Keratinocyte (primary cell): ENCODE measurements around the gene ALG12. TPM values are rescaled to one million over a fixed set of nuclear protein-coding genes. Genes with fewer than 3 reads are reported as not detected.

Source experiments
- DNase-seq: peaks from one replicate; pipeline ENCODE4 v3.0.0-alpha.2; 2011; ENCODE audit warnings: low read depth, missing footprints, low spot score
- FAIRE-seq: peaks from 2 replicates; lab custom pipeline; 2011; peaks lifted over from hg19 to GRCh38; lab: Jason Lieb, UNC
- H2AFZ ChIP-seq: 2 replicates; pipeline ENCODE4 v1.6.0; 2012; ENCODE audit warnings: low read length, control low read depth, inconsistent platforms; ENCODE audit not compliant: control insufficient read depth
- H3K27ac ChIP-seq: 2 replicates; pipeline ENCODE4 v1.5.1; 2011; ENCODE audit warnings: low read length; ENCODE audit not compliant: control insufficient read depth, insufficient read depth
- H3K27me3 ChIP-seq: 3 replicates; pipeline ENCODE4 v1.6.0; 2011; ENCODE audit warnings: low read length; ENCODE audit not compliant: control insufficient read depth, insufficient read depth; ENCODE audit errors: extremely low read depth
- H3K36me3 ChIP-seq, 2 experiments: 2 replicates in 1 of 2; 3 replicates in 1 of 2; pipeline ENCODE4 v1.5.1; 2011; ENCODE audit warnings: low read length in 2 of 2, mild to moderate bottlenecking in 1 of 2; ENCODE audit not compliant: control insufficient read depth in 2 of 2, insufficient read depth in 2 of 2; ENCODE audit errors: extremely low read depth in 1 of 2
- H3K4me1 ChIP-seq: 3 replicates; pipeline ENCODE4 v1.5.1; 2011; ENCODE audit warnings: low read length; ENCODE audit not compliant: control insufficient read depth, insufficient read depth; ENCODE audit errors: extremely low read depth
- H3K4me2 ChIP-seq: 3 replicates; pipeline ENCODE4 v1.6.0; 2011; ENCODE audit warnings: low read depth, low read length; ENCODE audit not compliant: control insufficient read depth, insufficient read depth; ENCODE audit errors: extremely low read depth
- H3K4me3 ChIP-seq, 3 experiments: fragments of 200-600 bp in 1 of 3; sonication (generic) in 1 of 3; 2 replicates in 2 of 3; 3 replicates in 1 of 3; pipeline ENCODE4 v1.5.1; 2011 to 2016; ENCODE audit warnings: low read length in 3 of 3, mild to moderate bottlenecking in 3 of 3, control low read depth in 2 of 3, inconsistent platforms in 1 of 3, low read depth in 1 of 3, mixed read lengths in 1 of 3, mixed run types in 1 of 3, moderate library complexity in 1 of 3; ENCODE audit not compliant: control insufficient read depth in 2 of 3, insufficient read depth in 2 of 3; ENCODE audit errors: extremely low read depth in 1 of 3
- H3K79me2 ChIP-seq: 2 replicates; pipeline ENCODE4 v1.6.0; 2012; ENCODE audit warnings: low read length; ENCODE audit not compliant: control insufficient read depth, insufficient read depth
- H3K9ac ChIP-seq: 3 replicates; pipeline ENCODE4 v1.6.0; 2011; ENCODE audit warnings: low read length; ENCODE audit not compliant: control insufficient read depth, insufficient read depth; ENCODE audit errors: extremely low read depth
- H3K9me1 ChIP-seq: 3 replicates; pipeline ENCODE4 v1.6.0; 2011; ENCODE audit warnings: low read length; ENCODE audit not compliant: control insufficient read depth, insufficient read depth; ENCODE audit errors: extremely low read depth
- H3K9me3 ChIP-seq: 2 replicates; pipeline ENCODE4 v1.5.1; 2012; ENCODE audit warnings: low read depth, low read length; ENCODE audit not compliant: control insufficient read depth
- H4K20me1 ChIP-seq: 3 replicates; pipeline ENCODE4 v1.6.0; 2011; ENCODE audit warnings: low read length; ENCODE audit not compliant: control insufficient read depth, insufficient read depth; ENCODE audit errors: extremely low read depth
- EZH2 ChIP-seq: IDR thresholded peaks from one replicate; pipeline ENCODE4 v1.6.1; 2012; ENCODE audit warnings: inconsistent platforms, mild to moderate bottlenecking, low read length, moderate library complexity
- dilution Hi-C: fragments of 300-500 bp; cut with MboI; formaldehyde crosslinking; loops from one replicate; pipeline ENCODE4 v1.7.0; 2020; ENCODE audit warnings: low sequenced_read_pairs; ENCODE audit not compliant: extremely low pct_ligation_motif_present
- polyA plus RNA-seq, 5 experiments: library from polyadenylated mRNA; depleted of rRNA in 3 of 5; stranded (reverse) in 3 of 5; stranded (forward) in 1 of 5; unstranded in 1 of 5; fragments of >200 nt; gene quantifications; 1 replicate in 1 of 5; 2 replicates in 3 of 5; 3 replicates in 1 of 5; pipeline versions ENCODE4 v1.2.1 to v1.2.3, GENCODE V29; 2011 to 2012; ENCODE audit warnings: missing spikeins in 2 of 5, low read depth in 1 of 5, low replicate concordance in 1 of 5
- TF ChIP-seq, protein P1 (sequence below), 3 experiments: IDR thresholded peaks in 1 of 3; conservative IDR thresholded peaks in 1 of 3; optimal IDR thresholded peaks in 1 of 3; 2 replicates in 2 of 3; 3 replicates in 1 of 3; pipeline versions ENCODE3 to v1.5.1; 2011; ENCODE audit warnings: low read length in 3 of 3, mild to moderate bottlenecking in 3 of 3, moderate library complexity in 2 of 3, control low read depth in 1 of 3, inconsistent platforms in 1 of 3; ENCODE audit not compliant: insufficient read depth in 2 of 3; ENCODE audit errors: extremely low read depth in 1 of 3

The ALG12 gene
- polyA plus RNA-seq, 1 donor (not counting 4 experiments of a cell fraction or from before 2014, with no cell fraction given), result 6.3 TPM

DNA sequence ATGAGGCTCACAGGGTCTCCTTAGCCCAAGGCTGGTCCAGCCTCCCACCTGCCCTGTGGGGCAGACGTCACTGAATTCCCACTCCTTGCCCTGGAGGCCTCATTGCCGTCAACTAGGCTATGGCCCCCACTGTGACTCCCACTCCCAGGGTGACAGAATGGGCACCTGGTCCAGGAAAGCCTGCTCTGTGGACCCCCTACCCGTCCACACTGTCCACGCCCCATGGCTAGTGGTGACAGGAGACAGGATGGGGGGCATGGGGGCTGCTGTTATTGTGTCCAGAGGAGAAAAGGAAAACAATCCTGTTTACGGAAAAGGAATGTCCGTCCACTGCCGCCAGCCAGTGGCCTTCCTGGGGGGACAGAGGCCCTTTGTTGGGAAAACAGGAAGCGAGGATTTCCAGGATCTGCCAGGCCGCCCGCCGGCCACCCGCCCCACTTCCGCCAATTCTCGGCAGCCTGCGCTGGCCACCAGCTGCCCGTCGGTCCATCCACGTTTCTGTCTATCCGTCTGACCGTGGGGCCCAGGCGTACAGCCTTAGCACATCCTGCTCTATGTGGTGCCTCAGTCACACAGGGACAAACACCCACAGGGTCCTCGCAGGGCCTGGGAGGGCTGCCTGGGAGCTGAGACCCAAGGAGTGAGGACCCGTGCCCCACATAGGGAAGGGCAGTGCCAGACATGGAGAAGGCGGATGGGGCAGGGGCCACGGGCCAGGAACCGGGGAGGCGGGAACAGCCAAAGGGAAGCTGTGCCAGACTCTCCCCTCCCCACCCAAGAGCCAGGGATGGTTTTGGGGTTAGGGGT is 19.7 kb upstream of the ALG12 start:
- peaks cover 6% of the 10 kb centered on the region for H3K27me3 ChIP-seq
- no peaks in the 10 kb centered on the region for H3K36me3 ChIP-seq
- H3K9ac ChIP-seq, result no peak overlapping the region
- no peak for DNase-seq
- no peak overlapping the region for H3K4me3 ChIP-seq
- H2AFZ ChIP-seq, result no peak overlapping the region
- H3K79me2 ChIP-seq, result no peaks in the 10 kb centered on the region
- no peaks in the 10 kb centered on the region for H3K9me1 ChIP-seq
- H3K27ac ChIP-seq, result no peak overlapping the region
- TF ChIP-seq, protein P1, sequence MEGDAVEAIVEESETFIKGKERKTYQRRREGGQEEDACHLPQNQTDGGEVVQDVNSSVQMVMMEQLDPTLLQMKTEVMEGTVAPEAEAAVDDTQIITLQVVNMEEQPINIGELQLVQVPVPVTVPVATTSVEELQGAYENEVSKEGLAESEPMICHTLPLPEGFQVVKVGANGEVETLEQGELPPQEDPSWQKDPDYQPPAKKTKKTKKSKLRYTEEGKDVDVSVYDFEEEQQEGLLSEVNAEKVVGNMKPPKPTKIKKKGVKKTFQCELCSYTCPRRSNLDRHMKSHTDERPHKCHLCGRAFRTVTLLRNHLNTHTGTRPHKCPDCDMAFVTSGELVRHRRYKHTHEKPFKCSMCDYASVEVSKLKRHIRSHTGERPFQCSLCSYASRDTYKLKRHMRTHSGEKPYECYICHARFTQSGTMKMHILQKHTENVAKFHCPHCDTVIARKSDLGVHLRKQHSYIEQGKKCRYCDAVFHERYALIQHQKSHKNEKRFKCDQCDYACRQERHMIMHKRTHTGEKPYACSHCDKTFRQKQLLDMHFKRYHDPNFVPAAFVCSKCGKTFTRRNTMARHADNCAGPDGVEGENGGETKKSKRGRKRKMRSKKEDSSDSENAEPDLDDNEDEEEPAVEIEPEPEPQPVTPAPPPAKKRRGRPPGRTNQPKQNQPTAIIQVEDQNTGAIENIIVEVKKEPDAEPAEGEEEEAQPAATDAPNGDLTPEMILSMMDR (optimal IDR thresholded peaks at IDR 0.05 in 1 of 3, IDR thresholded peaks at IDR 0.05 in 1 of 3, conservative IDR thresholded peaks at IDR 0.05 in 1 of 3; ENCODE audit: extremely low read depth in 1 of 3, insufficient read depth in 2 of 3, low read length in 3 of 3), result no peak
- TF ChIP-seq EZH2, result no peak
- FAIRE-seq, result no peak
- H3K9me3 ChIP-seq, result no peaks in the 10 kb centered on the region
- no peak overlapping the region for H3K4me2 ChIP-seq
- dilution Hi-C loops, result no loop called here
- no peaks in the 10 kb centered on the region for H4K20me1 ChIP-seq
- peaks cover 14% of the 10 kb centered on the region for H3K4me1 ChIP-seq

DNA sequence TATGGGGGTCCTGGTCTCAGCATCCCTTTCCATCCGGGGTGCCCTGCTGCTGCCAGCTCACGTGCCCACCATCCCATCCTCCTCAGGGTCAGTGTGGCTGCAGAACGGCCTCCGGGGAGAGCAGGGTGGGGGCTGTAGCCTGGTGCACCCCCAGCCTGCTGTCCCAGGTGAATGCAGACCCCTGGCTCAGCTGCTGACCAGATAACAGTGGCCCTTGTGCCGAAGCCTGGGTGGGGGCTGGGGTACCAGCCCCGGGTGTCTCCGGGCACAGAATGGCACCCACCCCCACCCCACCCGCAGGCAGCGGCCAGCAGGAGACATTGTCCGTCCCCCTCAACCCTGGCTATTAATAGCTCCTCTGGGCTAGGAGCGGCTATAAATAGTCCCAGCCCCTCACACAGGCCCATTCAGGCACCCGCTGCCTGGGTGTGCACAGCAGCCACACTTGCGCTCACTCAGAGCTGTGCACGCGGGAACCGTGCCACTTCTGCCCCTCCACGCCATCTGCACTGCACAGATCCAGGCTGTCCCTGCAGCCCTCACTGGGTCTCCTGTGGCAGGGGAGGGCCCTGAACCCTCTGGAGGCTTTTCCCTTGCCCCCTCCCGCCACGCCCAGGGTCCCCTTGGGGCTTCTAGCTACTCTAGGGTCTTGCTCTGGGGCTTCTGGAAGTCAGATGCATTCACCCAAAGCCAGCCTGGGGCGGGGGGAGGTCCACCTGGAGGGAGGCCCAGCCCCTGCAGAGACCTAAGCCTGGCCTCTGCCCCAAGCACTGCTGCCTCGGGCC is 18.9 kb upstream of the ALG12 start:
- Histone ChIP-seq H3K9ac (no peak overlapping the region), H3K27me3 (peaks cover 6% of the 10 kb centered on the region), H3K4me2 (no peak overlapping the region), H3K4me3 (no peak overlapping the region), H3K4me1 (peaks cover 14% of the 10 kb centered on the region), H3K36me3 (no peaks in the 10 kb centered on the region), H3K9me3 (no peaks in the 10 kb centered on the region), H4K20me1 (no peaks in the 10 kb centered on the region), H3K27ac (no peak overlapping the region), H3K9me1 (no peaks in the 10 kb centered on the region), H3K79me2 (no peaks in the 10 kb centered on the region), H2AFZ (no peak overlapping the region)
- no peak for TF ChIP-seq EZH2
- TF ChIP-seq, protein P1 (optimal IDR thresholded peaks at IDR 0.05 in 1 of 3, IDR thresholded peaks at IDR 0.05 in 1 of 3, conservative IDR thresholded peaks at IDR 0.05 in 1 of 3; ENCODE audit: extremely low read depth in 1 of 3, insufficient read depth in 2 of 3, low read length in 3 of 3), result no peak
- dilution Hi-C loops, result no loop called here
- FAIRE-seq, result no peak
- no peak for DNase-seq
